ENCODE data around the gene PSEN1.

The PSEN1 gene

DNA sequence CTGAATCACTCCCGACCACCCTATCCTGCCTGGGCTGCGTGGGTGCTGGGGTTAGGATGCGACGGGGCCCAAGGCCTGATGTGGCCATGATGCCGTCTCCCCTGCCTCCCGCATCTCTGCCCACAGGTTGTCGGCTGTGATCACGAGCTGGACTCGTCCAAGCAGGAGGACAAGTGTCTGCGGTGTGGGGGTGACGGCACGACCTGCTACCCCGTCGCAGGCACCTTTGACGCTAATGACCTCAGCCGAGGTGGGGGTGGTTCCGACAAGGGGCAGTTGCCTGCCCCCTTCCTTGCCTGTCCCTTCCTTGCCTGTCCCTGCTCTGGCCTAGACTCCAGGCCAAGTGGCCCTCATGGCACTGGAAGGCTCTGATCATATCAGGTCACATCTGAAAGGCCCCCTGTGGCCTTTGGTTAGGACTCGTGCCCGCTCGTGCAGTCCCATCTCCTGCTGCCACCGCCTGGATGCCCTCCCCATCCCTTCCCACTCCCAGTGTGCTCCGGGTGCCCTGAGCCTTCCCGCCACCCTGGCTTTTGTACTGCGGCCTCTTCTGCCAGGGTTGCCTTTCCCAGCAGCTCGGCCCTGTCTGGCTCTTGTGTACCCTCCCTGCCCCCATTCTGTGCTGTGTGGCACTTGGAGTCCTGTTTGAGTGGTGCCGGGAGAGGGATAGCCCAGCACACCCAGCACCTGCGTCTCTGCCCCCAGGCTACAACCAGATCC is 114.6 kb downstream of the PSEN1 start:
- CTCF ChIA-PET = interaction anchor here (0.9 kb wide), 1 partner anchor 19 kb away, joined by 3 read pairs; no protein-coding TSS in a partner anchor
- POLR2A ChIA-PET = no interaction called here
- DNase-seq (ENCODE audit: extremely low spot score) = no peak
- TF ChIP-seq, protein P1, sequence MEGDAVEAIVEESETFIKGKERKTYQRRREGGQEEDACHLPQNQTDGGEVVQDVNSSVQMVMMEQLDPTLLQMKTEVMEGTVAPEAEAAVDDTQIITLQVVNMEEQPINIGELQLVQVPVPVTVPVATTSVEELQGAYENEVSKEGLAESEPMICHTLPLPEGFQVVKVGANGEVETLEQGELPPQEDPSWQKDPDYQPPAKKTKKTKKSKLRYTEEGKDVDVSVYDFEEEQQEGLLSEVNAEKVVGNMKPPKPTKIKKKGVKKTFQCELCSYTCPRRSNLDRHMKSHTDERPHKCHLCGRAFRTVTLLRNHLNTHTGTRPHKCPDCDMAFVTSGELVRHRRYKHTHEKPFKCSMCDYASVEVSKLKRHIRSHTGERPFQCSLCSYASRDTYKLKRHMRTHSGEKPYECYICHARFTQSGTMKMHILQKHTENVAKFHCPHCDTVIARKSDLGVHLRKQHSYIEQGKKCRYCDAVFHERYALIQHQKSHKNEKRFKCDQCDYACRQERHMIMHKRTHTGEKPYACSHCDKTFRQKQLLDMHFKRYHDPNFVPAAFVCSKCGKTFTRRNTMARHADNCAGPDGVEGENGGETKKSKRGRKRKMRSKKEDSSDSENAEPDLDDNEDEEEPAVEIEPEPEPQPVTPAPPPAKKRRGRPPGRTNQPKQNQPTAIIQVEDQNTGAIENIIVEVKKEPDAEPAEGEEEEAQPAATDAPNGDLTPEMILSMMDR (IDR thresholded peaks at IDR 0.05; ENCODE audit: control extremely low read depth, extremely low read depth, low read depth, missing control alignments) = no peak

DNA sequence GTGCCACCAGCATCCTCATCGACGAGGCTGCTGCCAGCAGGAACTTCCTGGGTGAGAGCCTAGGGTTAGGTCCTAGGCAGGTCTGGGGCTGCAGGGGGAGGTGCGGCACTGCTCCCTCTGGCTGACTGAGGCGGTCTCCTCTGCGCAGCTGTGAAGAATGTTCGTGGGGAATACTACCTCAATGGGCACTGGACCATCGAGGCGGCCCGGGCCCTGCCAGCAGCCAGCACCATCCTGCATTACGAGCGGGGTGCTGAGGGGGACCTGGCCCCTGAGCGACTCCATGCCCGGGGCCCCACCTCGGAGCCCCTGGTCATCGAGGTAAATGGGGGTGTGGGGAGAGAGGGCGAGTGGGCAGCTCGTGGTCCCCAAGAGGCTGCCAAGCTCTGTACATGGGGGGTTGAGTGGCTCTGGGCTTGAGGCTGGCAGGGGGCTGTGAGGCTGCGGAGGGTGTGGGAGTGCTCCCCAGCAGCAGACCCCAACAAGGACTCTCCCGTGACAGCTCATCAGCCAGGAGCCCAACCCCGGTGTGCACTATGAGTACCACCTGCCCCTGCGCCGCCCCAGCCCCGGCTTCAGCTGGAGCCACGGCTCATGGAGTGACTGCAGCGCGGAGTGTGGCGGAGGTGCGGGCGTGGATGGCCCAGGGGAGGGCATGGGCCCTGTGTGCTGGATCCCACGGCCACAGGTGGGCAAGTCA is 115.4 kb downstream of the PSEN1 start:
- TF ChIP-seq, protein P1 (IDR thresholded peaks at IDR 0.05; ENCODE audit: control extremely low read depth, extremely low read depth, low read depth, missing control alignments) = no peak
- ChIA-PET POLR2A (no interaction called here), CTCF (no interaction called here)
- no peak for DNase-seq (ENCODE audit: extremely low spot score)

DNA sequence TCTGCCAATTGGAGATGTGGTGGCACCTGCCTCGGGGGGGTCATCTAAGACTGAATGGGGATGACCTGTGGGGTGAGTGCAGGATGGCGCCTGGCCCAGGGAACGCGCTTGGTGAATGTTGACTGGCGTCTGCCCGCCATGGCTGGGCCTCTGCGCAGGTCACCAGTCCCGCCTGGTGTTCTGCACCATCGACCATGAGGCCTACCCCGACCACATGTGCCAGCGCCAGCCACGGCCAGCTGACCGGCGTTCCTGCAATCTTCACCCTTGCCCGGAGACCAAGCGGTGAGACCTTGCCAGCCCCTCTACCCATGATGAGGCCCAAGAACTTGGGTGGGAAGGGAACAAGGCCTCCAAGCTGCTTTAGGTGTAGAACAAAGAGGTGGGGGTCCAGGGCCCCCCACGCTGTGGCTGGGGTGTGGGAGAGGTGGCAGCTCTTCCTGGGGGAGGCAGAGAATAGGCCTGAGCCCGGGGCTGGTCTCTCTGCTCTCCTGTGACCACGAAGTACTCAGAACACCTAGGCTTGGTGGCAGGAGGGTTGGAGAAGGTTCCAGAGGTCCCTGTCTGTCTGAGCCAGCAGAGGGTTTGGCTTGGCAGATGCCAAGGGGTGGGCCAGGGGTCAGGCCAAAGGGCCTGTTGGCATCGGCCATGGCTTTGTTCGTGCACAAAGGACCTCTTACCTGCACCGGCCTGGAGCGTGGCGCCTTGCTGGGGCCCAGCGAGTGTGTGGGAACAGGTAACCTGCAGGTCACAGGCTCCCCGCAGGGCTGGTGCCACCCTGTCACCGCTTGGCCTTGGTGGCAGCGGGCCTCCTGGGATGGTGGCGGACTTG is 116.4 kb downstream of the PSEN1 start:
- POLR2A ChIA-PET = no interaction called here
- CTCF ChIA-PET = interaction anchor here (0.7 kb wide), 1 partner anchor 21 kb away, joined by 3 read pairs; no protein-coding TSS in a partner anchor
- DNase-seq (ENCODE audit: extremely low spot score) = no peak
- TF ChIP-seq, protein P1 (IDR thresholded peaks at IDR 0.05; ENCODE audit: control extremely low read depth, extremely low read depth, low read depth, missing control alignments) = no peak

DNA sequence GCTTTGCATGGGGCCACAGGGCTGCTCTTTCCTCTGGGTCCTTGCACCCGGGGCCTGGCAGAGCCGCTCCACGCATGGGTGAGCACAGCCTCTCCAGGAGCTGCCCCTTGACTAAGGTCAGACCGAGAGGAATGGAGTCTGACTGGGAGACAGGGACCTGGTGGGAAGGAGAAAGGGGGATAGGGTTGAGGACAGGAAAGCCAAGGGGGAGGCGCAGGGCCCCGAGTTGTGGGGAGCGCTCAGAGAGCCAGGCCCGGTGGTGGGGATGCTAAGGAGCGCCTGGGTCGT is 117.0 kb downstream of the PSEN1 start:
- CTCF ChIA-PET = no interaction called here
- TF ChIP-seq, protein P1 (IDR thresholded peaks at IDR 0.05; ENCODE audit: control extremely low read depth, extremely low read depth, low read depth, missing control alignments) = no peak
- no peak for DNase-seq (ENCODE audit: extremely low spot score)
- POLR2A ChIA-PET = no interaction called here

DNA sequence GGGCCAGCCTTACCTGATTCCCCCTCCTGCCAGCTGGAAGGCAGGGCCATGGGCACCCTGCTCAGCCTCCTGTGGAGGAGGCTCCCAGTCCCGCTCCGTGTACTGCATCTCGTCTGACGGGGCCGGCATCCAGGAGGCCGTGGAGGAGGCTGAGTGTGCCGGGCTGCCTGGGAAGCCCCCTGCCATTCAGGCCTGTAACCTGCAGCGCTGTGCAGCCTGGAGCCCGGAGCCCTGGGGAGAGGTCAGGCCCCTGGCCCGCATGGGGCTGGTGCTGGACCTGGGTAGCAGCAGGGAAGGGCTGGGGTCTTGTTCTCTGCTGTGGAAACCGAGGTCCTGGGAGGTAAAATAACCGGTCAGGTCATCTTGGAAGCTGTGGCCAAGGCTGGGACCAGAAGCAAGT is 117.4 kb downstream of the PSEN1 start:
- TF ChIP-seq, protein P1 (IDR thresholded peaks at IDR 0.05; ENCODE audit: control extremely low read depth, extremely low read depth, low read depth, missing control alignments) = no peak
- POLR2A ChIA-PET = no interaction called here
- no peak for DNase-seq (ENCODE audit: extremely low spot score)
- CTCF ChIA-PET = interaction anchor here (1.0 kb wide), 1 partner anchor 10 kb away, joined by 4 read pairs; no protein-coding TSS in a partner anchor

DNA sequence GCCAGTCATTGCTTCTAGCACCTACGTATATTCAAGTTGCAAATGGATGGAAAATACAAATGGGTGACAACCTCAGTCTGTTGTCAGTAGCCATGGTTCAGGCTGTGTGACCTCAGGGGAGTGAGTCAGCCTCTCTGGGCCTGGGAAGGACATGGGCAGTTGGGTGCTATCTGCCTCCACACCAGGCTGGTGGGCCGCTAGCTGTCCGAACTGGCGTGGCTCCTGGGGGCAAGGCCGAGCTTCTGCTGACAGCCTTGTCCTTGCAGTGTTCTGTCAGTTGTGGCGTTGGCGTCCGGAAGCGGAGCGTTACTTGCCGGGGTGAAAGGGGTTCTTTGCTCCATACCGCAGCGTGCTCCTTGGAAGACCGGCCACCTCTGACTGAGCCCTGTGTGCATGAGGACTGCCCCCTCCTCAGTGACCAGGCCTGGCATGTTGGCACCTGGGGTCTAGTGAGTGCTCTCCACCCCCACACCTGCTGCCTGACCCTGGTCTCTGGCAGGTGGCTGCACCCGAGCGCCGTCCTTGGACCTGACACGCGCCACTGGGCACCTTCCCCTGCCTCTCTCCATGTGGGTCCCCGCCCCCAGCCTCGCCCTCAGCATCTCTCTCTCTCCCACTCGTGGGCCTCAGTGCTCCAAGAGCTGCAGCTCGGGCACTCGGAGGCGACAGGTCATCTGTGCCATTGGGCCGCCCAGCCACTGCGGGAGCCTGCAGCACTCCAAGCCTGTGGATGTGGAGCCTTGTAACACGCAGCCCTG is 118.1 kb downstream of the PSEN1 start:
- POLR2A ChIA-PET = no interaction called here
- TF ChIP-seq, protein P1 (IDR thresholded peaks at IDR 0.05; ENCODE audit: control extremely low read depth, extremely low read depth, low read depth, missing control alignments) = no peak
- CTCF ChIA-PET = interaction anchor here (1.0 to 1.1 kb wide), 2 partner anchors 10 to 19 kb away, joined by 4 read pairs; no protein-coding TSS in a partner anchor
- no peak for DNase-seq (ENCODE audit: extremely low spot score)
